DOHH2 (cell line): Measurements from ENCODE around the gene CALM3.

Source experiments
- H3F3A ChIP-seq: fragments of 200-600 bp; sonication (generic), shearing (Covaris generic); 2 replicates; pipeline ENCODE4 v1.6.0; 2016; ENCODE audit warnings: antibody characterized with exemption, mild to moderate bottlenecking; ENCODE audit not compliant: control insufficient read depth, insufficient read depth
- H3K27ac ChIP-seq: fragments of 200-600 bp; sonication (generic); 2 replicates; pipeline ENCODE4 v1.5.1; 2014; ENCODE audit warnings: low read depth, mild to moderate bottlenecking, low read length, moderate library complexity
- H3K27me3 ChIP-seq: fragments of 200-600 bp; sonication (generic); 2 replicates; pipeline ENCODE4 v1.6.1; 2014; ENCODE audit warnings: mild to moderate bottlenecking, low read length, mixed read lengths; ENCODE audit not compliant: control insufficient read depth
- H3K36me3 ChIP-seq: fragments of 200-600 bp; sonication (generic); 2 replicates; pipeline ENCODE4 v1.6.1; 2014; ENCODE audit warnings: mild to moderate bottlenecking, low read length, moderate library complexity, mixed read lengths; ENCODE audit not compliant: control insufficient read depth
- H3K4me1 ChIP-seq: fragments of 200-600 bp; sonication (generic); 2 replicates; pipeline ENCODE4 v1.6.1; 2014; ENCODE audit warnings: mild to moderate bottlenecking, low read length, mixed read lengths; ENCODE audit not compliant: control insufficient read depth
- H3K4me2 ChIP-seq: fragments of 200-600 bp; sonication (generic); 2 replicates; pipeline ENCODE4 v1.6.0; 2014; ENCODE audit warnings: mild to moderate bottlenecking, low read length, moderate library complexity
- H3K4me3 ChIP-seq: fragments of 200-600 bp; sonication (generic); 2 replicates; pipeline ENCODE4 v1.5.1; 2014; ENCODE audit warnings: mild to moderate bottlenecking, low read length, mixed read lengths
- H3K79me2 ChIP-seq: fragments of 200-600 bp; sonication (generic); 2 replicates; pipeline ENCODE4 v1.6.1; 2014; ENCODE audit warnings: mild to moderate bottlenecking, low read length, mixed read lengths; ENCODE audit not compliant: control insufficient read depth
- H3K9me2 ChIP-seq: fragments of 200-600 bp; sonication (generic); replicated peaks from 2 replicates; pipeline ENCODE4 v1.6.1; 2014; ENCODE audit warnings: mild to moderate bottlenecking, low read length, mixed read lengths; ENCODE audit not compliant: control insufficient read depth
- H3K9me3 ChIP-seq: fragments of 200-600 bp; sonication (generic); 2 replicates; pipeline ENCODE4 v1.6.1; 2014; ENCODE audit warnings: antibody characterized with exemption, low read length, mixed read lengths; ENCODE audit not compliant: control insufficient read depth, insufficient read depth
- H4K20me1 ChIP-seq: fragments of 200-600 bp; sonication (generic); 2 replicates; pipeline ENCODE4 v1.6.0; 2014; ENCODE audit warnings: low read depth, mild to moderate bottlenecking, antibody characterized with exemption, low read length, moderate library complexity; ENCODE audit not compliant: control insufficient read depth, insufficient read depth
- EZH2phosphoT487 ChIP-seq: fragments of 200-600 bp; sonication (generic); IDR thresholded peaks from 2 replicates; pipeline ENCODE4 v1.6.1; 2017; ENCODE audit warnings: borderline replicate concordance, mild to moderate bottlenecking, antibody characterized with exemption, low read length, moderate library complexity, mixed read lengths
- TF ChIP-seq, protein P1 (sequence below): fragments of 200-600 bp; sonication (generic); IDR thresholded peaks from one replicate; pipeline ENCODE4 v1.5.1; 2014; ENCODE audit warnings: antibody characterized with exemption, mild to moderate bottlenecking, low read depth, low read length; ENCODE audit not compliant: poor library complexity, severe bottlenecking

The CALM3 gene

GRCh38 chr19:46603195-46603637 is 2.1 kb downstream of the CALM3 start:
- Histone ChIP-seq H3F3A (0 out of 2 replicates have a peak, but pooled peaks cover 2% of the 10 kb centered on the region), H3K9me3 (peaks cover 9% of the 10 kb centered on the region), H3K79me2 (peaks cover 48% of the 10 kb centered on the region), H3K4me2 (peak overlapping the region; percentile 86), H3K4me1 (peaks cover 24% of the 10 kb centered on the region), H3K27ac (no peak overlapping the region), H4K20me1 (peaks cover 21% of the 10 kb centered on the region), H3K27me3 (no peaks in the 10 kb centered on the region), H3K36me3 (peaks cover 64% of the 10 kb centered on the region), H3K4me3 (peak overlapping the region; percentile 81), H3K9me2 (no peaks in the 10 kb centered on the region)
- TF ChIP-seq, protein P1, sequence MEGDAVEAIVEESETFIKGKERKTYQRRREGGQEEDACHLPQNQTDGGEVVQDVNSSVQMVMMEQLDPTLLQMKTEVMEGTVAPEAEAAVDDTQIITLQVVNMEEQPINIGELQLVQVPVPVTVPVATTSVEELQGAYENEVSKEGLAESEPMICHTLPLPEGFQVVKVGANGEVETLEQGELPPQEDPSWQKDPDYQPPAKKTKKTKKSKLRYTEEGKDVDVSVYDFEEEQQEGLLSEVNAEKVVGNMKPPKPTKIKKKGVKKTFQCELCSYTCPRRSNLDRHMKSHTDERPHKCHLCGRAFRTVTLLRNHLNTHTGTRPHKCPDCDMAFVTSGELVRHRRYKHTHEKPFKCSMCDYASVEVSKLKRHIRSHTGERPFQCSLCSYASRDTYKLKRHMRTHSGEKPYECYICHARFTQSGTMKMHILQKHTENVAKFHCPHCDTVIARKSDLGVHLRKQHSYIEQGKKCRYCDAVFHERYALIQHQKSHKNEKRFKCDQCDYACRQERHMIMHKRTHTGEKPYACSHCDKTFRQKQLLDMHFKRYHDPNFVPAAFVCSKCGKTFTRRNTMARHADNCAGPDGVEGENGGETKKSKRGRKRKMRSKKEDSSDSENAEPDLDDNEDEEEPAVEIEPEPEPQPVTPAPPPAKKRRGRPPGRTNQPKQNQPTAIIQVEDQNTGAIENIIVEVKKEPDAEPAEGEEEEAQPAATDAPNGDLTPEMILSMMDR, result no peak
- TF ChIP-seq EZH2phosphoT487, result no peak

DNA sequence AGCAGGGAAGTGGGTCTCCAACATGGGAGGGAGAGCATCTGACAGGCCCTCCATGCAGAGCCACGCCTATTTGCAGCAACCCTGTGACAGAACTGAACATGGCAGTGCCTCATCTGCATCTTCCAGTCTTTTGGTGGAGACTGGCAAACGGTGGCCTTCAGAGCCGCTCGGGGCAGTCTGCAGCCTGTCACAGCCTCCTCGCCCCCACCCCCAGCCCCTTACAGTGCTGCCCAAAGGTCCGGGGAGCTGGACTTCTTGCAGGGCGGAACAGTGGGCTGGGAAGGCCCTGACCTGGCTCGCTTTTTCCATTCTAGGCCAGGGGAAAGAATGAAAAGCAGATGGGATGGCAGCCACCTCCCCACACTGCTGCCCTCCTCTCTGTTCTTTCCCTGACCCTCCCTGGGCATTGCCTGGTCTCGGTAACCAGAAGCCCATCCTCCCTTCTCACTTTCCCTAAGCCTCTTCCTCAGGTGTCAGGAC is 2.7 kb downstream of the CALM3 start:
- H3K79me2 ChIP-seq, result peaks cover 48% of the 10 kb centered on the region

GRCh38 chr19:46604781-46605355 is 3.7 kb downstream of the CALM3 start:
- no peak for TF ChIP-seq EZH2phosphoT487
- TF ChIP-seq, protein P1, result no peak
- Histone ChIP-seq H3K4me3 (no peak overlapping the region), H3K27me3 (no peaks in the 10 kb centered on the region), H3K4me2 (no peak overlapping the region), H3K79me2 (peaks cover 48% of the 10 kb centered on the region), H3K9me3 (no peaks in the 10 kb centered on the region), H3K27ac (no peak overlapping the region), H3K4me1 (peaks cover 23% of the 10 kb centered on the region), H3F3A (no peaks in the 10 kb centered on the region), H3K9me2 (no peaks in the 10 kb centered on the region), H4K20me1 (peaks cover 21% of the 10 kb centered on the region), H3K36me3 (peaks cover 81% of the 10 kb centered on the region)

More for the DNA sequence above, 2.7 kb downstream of the CALM3 start:
- Histone ChIP-seq H3K4me3 (peak overlapping the region; percentile 81; the same call in 1 of the 2 replicates), H4K20me1 (peaks cover 21% of the 10 kb centered on the region), H3F3A (no peaks in the 10 kb centered on the region), H3K4me1 (peaks cover 24% of the 10 kb centered on the region), H3K4me2 (peak overlapping the region; percentile 86; the same call in 1 of the 2 replicates), H3K27ac (no peak overlapping the region), H3K9me2 (no peaks in the 10 kb centered on the region), H3K27me3 (no peaks in the 10 kb centered on the region), H3K36me3 (peaks cover 70% of the 10 kb centered on the region), H3K9me3 (peaks cover 4% of the 10 kb centered on the region)
- TF ChIP-seq, protein P1, result no peak
